Measurements from ENCODE around the gene DTHD1.

DNA sequence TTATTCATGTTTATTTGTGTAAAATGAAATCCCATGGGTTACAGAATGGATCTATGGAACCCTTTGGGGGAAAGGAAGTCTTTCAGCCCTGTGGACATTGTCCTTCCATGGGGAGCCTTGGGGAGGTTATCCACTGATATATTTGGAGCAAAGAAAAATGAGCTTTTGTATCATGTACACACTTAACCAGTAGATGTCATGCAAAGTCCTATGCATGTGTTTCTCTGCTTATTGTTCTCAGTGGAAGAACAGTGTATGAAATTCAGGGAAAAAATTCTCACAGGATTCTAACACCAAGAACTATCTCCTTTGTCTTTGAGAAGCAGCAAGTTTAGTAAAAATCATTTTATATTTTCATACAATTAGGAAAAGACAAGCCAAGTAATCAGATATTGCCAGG is 105.3 kb downstream of the DTHD1 start:
- TF ChIP-seq, protein P1, sequence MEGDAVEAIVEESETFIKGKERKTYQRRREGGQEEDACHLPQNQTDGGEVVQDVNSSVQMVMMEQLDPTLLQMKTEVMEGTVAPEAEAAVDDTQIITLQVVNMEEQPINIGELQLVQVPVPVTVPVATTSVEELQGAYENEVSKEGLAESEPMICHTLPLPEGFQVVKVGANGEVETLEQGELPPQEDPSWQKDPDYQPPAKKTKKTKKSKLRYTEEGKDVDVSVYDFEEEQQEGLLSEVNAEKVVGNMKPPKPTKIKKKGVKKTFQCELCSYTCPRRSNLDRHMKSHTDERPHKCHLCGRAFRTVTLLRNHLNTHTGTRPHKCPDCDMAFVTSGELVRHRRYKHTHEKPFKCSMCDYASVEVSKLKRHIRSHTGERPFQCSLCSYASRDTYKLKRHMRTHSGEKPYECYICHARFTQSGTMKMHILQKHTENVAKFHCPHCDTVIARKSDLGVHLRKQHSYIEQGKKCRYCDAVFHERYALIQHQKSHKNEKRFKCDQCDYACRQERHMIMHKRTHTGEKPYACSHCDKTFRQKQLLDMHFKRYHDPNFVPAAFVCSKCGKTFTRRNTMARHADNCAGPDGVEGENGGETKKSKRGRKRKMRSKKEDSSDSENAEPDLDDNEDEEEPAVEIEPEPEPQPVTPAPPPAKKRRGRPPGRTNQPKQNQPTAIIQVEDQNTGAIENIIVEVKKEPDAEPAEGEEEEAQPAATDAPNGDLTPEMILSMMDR (IDR thresholded peaks at IDR 0.05), result no peak
- TF ChIP-seq POLR2AphosphoS5 (IDR thresholded peaks at IDR 0.05), result no peak

All from esophagus muscularis mucosa (tissue), 3 donors.